VCaP (cell line): Measurements from ENCODE around the gene NDUFC1.

ENCODE experiments used
- H3K27ac ChIP-seq: fragments of 450-650 bp; 2 replicates; pipeline ENCODE4 v1.5.1; 2017
- TF ChIP-seq, protein P1 (sequence below): fragments of 450-650 bp; conservative IDR thresholded peaks from 2 replicates; pipeline ENCODE4 v1.5.1; 2017; ENCODE audit warnings: mild to moderate bottlenecking, moderate library complexity

The NDUFC1 gene

GRCh38 chr4:139301821-139302611 lies at the start of gene NDUFC1:
TSS of gene NDUFC1 (minus strand) at chr4:139302477. CDS start at chr4:139295798, 6,679 bp downstream.
- H3K27ac ChIP-seq, result peak within 1 kb of the TSS; percentile 92
- TF ChIP-seq, protein P1, sequence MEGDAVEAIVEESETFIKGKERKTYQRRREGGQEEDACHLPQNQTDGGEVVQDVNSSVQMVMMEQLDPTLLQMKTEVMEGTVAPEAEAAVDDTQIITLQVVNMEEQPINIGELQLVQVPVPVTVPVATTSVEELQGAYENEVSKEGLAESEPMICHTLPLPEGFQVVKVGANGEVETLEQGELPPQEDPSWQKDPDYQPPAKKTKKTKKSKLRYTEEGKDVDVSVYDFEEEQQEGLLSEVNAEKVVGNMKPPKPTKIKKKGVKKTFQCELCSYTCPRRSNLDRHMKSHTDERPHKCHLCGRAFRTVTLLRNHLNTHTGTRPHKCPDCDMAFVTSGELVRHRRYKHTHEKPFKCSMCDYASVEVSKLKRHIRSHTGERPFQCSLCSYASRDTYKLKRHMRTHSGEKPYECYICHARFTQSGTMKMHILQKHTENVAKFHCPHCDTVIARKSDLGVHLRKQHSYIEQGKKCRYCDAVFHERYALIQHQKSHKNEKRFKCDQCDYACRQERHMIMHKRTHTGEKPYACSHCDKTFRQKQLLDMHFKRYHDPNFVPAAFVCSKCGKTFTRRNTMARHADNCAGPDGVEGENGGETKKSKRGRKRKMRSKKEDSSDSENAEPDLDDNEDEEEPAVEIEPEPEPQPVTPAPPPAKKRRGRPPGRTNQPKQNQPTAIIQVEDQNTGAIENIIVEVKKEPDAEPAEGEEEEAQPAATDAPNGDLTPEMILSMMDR, result peak; percentile 12; the same call in 1 of the 2 replicates

DNA sequence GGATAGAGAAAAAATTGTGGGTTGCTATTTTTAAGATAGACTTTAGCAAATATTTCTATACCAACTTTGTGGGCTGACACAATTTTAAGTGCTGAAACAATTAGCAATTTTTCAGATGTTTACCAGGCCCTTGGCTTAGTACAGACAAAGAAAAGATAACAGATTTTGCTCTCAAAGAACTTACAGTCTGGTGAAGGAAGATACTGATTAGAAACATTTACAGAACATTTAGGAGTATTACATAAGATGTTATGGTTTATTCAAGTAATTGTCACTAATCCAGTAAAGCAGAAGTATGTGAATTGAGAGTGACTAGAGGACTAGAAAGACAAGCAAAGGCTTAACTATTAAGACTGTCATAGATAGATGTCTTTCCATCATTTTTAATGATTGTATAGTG lies 35.3 kb upstream of the NDUFC1 start:
- no peak overlapping the region for H3K27ac ChIP-seq
- TF ChIP-seq, protein P1, result no peak

DNA sequence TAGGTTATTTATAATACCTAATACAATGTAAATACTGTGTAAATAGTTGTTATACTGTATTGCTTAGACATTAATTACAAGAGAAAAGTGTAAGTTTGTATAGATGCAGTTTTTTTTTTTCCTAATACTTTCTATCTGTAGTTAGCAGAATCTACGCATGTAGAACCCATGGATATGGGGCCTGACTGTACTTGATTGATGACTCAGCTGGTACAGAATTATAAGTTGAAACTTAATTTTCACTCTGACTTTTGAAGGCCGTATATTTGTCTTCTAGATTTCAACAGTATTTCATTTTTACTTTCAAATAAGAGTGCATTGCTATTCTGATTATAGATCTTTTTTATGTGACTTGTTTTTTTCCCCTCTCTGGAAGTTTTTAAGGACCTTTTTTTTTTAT lies 30.8 kb upstream of the NDUFC1 start:
- TF ChIP-seq, protein P1, result no peak
- no peak overlapping the region for H3K27ac ChIP-seq

DNA sequence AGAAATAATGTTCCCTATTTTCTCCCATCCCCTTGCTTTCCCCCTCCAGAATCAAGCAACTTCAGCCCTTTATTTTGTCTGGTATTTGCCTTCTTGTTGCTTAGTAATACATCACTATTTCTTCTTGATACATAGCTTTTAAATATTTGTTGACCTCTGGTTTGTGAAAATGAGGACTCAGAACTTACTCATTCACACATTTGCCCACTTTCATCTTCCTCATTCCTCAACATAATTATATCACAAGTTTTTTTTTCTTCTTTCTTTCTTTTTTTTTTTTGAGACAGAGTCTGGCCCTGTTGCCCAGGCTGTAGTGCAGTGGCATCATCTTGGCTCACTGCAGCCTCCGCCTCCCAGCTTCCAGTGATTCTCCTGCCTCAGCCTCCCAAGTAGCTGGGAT lies 28.9 kb upstream of the NDUFC1 start:
- TF ChIP-seq, protein P1, result no peak
- no peak overlapping the region for H3K27ac ChIP-seq

DNA sequence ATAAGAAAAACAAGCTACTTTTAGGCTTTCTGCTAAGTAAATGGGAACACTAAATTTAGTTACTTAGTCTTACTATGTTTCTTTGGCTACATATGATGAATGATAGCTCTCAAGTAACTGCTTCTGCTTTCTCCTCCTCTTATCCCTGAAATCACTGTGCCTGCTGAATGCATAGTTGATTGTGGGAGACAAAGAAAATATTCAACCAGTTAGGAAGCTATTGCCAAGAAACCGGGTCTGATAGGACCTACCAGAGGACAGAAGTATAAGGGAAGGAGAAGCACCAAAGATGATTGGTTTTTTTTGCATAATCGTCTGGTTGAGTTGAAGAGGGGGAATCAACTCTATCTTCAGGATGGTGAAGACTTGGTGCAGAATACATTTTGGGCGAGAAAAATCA lies 28.0 kb upstream of the NDUFC1 start:
- H3K27ac ChIP-seq, result no peak overlapping the region
- TF ChIP-seq, protein P1, result no peak

- no peak overlapping the region for H3K27ac ChIP-seq
- TF ChIP-seq, protein P1, result no peak
Measured at GRCh38 chr4:139329665-139330200, 27.5 kb upstream of the NDUFC1 start.

GRCh38 chr4:139324620-139325019 lies 22.3 kb upstream of the NDUFC1 start:
- TF ChIP-seq, protein P1, result no peak
- H3K27ac ChIP-seq, result peak overlapping the region; percentile 67

DNA sequence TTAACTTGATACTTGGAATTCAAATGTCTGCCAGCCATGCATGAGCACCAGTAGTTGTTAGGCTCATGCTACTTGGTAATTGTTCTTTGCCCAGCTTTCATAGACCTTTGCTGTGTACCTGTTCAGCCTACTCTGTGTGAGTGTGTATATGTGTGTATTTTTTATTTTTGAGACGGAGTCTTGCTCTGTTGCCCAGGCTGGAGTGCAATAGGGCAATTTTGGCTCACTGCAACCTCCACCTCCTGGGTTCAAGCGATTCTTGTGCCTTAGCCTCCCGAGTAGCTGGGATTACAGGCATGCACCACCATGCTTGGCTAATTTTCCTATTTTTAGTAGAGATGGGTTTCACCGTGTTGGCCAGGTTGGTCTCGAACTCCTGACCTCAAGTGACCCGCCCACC lies 20.3 kb upstream of the NDUFC1 start:
- H3K27ac ChIP-seq, result peak overlapping the region; percentile 67

GRCh38 chr4:139322070-139322469 lies 19.8 kb upstream of the NDUFC1 start:
- peak overlapping the region; percentile 67; the same call in 1 of the 2 replicates for H3K27ac ChIP-seq
